Suppressor macrophage treated with lipopolysaccharide for 4 hours (primary cell): ENCODE data around the gene COPG2.
"Not testable (repeated sequence)": the region's sequence is repeated elsewhere in the genome, so short reads cannot be mapped to it uniquely, and the experiment has no call there.

Source experiments
- DNase-seq: peaks from one replicate; pipeline ENCODE4 v3.0.0-alpha.2; 2020

Gene COPG2

DNA sequence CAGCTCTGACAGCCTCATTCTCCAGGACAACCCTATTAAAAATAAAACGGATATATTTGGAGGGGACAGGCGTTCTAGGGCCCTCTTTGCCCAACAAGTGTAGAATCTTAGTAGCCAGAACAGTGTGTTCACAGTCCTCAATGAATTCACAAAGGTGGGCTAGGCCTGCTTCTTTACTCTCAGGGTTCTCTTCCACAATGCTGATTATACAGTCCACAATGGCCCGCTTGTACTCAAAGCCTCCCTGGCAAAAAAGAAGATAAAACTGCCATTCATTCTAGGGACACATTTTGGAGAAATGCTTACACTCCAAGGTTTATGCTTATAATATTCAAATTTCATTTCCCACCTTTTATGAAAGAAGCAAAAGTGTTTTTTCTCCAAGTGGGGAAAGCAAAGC lies 114.1 kb downstream of the COPG2 start:
- no peak for DNase-seq

DNA sequence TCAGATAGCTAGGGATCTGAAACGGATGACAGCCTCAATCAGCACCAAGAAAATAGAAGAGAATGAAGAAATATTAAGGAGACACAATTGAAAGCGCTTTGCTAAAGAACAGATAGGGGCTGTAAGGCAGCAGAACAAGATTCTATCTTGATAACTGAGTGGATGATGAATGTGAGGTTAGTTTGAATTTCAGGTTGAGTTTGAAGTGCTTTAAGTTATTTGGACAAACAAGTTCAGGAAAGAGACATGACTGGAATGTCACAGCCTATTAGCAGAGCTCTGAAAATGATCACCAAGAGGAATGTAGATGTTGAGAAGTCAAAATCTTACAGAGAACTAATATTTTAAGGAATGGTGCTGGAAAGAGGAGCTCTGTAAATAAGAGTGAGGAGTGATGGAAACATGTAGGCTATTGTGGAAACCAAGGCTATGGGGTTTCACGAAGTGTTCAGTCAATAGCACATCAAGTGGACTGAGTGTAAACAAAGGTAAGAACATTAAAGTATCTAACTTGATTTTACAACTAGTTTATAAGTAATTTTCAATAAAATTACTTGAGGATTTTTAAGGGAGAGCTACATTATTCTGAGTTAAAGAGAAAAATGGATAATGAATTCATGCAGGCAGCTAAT lies 115.0 kb downstream of the COPG2 start:
- DNase-seq, result no peak

DNA sequence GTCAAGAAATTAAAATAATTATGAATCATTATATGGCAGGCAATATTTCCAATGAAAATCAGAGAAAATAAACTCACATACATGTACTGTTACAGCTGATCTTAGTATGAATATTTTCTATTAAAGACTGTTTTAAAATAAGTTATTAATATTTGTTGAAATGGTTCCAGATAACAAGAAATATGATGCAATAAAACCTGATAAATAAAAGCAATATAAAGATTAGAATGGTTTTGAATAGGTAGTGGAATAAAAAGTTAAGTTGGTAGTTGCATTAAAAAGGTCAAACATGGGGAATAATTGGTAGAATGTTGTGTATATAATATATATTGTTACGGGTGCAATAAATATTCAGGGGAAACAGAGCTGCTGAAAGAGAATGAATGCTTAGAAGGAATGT lies 124.2 kb downstream of the COPG2 start:
- no peak for DNase-seq

DNA sequence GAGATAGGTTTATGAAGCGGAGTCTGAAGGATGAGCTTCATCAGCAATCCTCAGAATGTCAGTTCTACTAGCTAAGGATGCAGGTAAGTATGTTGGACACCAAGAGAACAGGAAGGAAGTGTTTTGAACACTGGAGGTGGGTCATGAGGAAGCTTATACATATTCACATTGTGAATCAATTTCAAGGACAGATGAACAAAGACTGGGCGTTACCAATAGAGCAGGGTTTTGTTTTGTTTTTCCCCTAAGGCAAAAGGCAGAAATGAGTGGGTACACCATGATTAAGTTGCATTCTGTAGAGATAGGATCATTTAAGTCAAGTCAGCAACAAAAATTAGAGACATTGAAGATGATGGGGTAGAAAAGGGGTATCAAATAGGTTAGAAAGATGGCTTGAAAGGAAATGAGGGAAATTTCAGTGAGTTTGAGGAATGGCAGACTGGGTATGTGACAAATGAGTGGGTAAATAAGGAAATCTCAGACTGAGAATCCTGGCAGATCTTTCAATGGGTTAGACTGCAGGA lies 125.0 kb downstream of the COPG2 start:
- DNase-seq, result no peak

DNA sequence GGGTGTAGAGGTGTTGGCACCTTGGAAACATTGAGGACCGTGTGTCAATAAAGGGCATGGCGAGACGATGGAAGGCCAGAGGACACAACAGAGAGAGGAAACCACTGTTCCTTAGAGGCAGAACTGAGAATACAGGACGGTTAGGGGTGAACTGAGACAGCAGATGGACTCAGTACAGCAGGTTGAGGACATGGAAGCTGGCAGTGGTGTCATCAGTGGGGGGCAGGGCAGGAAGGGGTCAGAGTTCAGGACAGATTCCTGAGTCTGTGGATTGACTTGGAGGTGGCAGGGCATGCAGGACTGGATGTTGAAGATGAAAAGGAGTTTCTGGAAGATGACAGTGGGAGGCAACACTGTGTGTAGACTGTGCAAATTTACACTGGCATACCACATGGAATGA lies 126.3 kb downstream of the COPG2 start:
- DNase-seq, result not testable (repeated sequence)

DNA sequence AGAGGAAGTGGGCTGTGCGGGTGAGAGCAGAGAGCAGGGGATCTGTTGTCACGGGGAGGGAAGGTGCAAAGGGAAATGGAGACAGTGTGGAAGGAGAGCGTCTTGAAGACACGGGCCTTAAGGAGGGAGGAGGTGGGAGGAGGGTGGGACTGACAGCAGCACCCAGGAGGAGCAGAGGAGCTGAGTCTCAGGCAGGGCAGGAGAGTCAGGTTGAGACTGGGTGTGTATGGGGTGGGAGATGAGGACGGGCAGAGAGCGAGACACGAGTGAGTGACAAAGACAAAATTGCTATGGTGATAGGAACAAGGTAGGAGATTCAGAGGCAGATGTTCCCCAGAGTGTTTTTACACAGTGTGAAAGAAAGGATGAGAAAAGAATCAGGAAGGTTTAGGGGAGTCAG lies 127.3 kb downstream of the COPG2 start:
- DNase-seq, result not testable (repeated sequence)

DNA sequence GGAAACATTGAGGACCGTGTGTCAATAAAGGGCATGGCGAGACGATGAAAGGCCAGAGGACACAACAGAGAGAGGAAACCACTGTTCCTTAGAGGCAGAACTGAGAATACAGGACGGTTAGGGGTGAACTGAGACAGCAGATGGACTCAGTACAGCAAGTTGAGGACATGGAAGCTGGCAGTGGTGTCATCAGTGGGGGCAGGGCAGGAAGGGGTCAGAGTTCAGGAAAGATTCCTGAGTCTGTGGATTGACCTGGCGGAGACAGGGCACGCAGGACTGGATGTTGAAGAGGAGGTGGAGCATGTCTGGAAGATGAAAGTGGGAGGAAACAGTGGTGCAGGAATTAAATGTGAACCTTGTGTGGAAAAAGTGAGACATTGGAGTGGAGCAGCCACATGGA lies 130.7 kb downstream of the COPG2 start:
- not testable (repeated sequence) for DNase-seq

DNA sequence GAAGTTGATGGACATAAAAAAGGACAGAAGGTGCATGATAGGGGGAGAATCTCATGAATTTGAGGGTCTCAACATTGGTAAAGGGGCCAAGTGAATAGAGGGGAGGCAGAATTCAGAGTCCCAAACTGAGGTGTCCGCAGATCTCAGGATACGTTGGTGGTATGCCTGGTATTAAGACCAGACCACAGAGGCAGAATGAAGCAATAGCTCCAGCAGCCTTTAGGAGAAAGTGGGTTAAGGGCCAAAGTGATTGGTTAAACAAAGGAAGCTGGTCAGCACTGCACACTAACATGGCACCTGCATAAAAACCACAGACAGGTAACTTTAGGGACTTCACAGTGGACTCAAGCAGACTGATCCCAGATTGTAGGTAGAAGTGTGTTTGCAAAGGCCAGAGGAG lies 139.1 kb downstream of the COPG2 start:
- DNase-seq, result no peak

DNA sequence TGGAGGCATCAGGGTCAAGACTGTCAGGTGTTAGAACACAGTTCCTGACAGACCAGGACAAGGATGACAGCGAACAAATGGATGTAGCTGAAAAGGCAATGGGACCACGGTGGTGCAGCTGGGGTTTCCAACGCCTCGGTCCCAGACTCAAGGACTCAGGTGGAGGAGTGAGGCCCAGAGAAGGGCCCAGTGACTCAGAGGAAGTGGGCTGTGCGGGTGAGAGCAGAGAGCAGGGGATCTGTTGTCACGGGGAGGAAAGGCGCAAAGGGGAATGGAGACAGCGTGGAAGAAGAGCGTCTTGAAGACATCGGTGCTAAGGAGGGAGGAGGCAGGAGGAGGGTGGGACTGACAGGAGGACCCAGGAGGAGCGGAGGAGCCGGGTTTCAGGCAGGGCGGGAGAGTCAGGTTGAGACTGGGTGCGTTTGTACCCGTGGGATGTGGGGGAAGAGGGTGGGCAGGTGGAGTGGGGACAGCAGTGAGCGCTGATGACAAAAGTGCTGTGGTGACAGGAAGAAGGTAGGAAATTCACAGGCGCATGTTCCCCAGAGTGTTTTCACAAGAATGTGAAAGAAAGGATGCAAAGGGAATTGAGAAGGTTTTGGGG lies 140.7 kb downstream of the COPG2 start:
- DNase-seq, result not testable (repeated sequence)

DNA sequence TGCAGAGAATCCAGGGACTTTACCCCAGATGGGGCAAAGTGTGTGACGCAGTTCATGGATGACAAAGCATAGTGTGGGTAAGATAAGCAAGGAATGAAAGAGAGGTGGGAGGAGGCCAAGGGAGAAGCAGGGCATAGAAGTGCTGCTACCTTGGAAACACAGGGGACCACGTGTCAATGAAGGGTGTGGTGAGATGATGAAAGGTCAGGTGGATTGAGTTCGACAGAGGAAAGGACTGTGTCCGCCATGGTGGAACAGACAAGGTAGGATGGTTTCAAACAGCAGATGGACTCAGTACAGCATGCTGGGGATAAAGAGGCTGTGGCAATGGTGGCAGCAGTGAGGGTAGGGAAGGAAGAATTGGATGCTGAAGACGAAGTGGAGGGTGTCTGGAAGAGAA lies 143.9 kb downstream of the COPG2 start:
- no peak for DNase-seq

DNA sequence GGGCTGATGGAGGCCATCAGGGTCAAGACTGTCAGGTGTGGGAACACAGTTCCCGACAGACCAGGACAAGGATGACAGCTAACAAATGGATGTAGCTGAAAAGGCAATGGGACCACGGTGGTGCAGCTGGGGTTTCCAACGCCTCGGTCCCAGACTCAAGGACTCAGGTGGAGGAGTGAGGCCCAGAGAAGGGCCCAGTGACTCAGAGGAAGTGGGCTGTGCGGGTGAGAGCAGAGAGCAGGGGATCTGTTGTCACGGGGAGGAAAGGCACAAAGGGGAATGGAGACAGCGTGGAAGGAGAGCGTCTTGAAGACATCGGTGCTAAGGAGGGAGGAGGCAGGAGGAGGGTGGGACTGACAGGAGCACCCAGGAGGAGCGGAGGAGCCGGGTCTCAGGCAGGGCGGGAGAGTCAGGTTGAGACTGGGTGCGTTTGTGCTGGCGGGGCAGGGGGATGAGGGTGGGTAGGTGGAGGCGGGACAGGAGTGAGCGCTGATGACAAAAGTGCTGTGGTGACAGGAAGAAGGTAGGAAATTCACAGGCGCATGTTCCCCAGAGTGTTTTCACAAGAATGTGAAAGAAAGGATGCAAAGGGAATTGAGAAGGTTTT lies 144.9 kb downstream of the COPG2 start:
- not testable (repeated sequence) for DNase-seq

DNA sequence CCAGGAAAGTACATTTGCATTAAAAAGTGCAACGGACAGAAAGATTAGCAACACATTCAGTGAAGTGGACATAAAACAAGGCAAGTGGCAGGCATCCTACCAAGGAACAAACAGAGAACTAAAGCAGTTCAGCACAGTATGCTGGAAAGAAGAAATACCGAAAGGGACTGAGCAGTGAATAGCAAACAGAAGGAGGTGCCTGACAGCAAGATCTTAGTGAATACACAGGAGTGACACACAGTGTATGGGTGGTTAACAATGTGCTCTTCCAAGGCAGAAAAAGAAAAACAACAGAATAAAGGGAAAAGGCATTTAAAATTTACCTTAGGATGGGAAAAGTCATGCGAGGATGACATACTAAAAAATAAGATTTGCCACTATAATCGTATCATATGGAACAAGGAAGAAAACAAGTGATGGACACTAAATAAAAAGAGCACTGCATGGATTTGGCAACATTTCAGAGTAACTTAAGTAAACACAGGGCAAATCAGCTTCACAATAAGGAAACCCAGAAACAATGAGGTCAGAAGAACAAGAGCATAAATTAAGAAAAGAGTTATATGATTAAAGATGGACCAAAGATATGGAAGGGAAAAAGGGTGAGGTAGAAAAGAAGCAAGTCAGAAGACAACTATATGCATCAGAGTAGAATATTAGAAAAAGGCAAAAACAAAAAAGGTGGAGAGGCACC lies 147.1 kb downstream of the COPG2 start:
- no peak for DNase-seq

DNA sequence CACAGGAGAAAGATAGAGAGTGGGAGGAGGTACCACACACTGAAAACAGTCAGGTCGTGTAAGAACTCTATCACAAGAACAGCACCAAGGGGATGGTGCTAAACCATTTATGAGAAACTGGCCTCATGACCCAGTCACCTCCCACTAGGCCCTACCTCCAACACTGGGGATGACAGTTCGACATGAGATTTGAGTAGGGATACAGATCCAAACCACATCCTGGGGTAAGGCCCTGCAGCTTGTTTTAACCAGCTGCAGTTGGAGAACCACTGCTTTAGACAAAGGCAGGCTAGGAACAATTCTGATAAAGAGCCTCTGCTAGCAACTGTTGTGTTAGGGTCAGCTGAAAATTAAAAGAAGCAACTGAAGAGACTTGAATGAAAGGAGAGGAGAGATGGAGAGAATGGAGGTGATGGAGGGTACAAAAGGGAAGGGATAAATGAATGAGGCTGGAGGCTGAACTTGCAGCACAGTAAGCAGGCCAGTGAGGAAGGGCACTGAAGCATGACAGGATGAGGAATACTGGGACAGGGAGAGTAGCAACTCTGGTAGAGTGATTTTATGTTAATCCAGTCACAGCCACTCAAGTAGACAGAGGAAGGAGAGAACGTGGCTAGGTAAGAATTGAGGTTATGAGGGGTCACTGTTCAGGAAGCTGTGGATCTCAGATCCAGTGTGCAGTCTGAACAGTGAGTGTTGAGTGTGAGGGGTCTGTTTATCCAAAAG lies 153.1 kb downstream of the COPG2 start:
- no peak for DNase-seq

DNA sequence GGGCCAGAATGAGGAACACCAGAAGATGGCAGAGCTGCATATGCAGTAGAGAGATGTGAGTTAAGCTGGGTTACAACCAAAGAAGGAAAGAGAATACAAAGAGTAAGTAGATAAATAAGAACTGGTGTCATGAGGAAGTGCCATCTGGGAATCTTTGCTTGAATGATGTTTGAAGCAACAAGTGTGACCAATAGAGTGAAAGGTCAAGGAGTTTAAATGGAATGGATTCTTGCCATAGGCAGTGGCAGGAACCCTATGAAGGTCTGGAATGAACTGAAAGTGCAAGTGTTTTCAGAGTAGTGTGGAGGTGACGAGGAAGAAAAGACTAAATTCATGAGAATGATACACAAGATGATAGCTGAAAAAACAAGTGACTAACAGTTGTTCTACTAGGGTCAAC lies 155.1 kb downstream of the COPG2 start:
- DNase-seq, result no peak

DNA sequence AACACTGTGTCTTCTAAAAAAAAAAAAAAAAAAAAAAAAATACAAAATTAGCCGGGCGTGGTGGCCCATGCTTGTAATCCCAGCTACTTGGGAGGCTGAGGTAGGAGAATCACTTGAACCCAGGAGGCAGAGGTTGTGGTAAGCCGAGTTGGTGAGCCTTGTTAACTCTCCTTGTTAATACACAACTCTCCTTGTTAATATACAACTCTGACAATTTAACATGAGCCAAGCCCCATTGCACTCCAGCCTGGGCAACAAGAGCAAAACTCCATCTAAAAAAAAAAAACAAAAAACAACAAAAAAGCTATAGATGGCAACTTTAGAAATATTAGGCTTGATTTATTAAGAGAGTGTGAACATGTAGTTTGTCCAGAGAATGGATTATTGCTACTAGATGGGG lies 156.5 kb downstream of the COPG2 start:
- DNase-seq, result not testable (repeated sequence)

DNA sequence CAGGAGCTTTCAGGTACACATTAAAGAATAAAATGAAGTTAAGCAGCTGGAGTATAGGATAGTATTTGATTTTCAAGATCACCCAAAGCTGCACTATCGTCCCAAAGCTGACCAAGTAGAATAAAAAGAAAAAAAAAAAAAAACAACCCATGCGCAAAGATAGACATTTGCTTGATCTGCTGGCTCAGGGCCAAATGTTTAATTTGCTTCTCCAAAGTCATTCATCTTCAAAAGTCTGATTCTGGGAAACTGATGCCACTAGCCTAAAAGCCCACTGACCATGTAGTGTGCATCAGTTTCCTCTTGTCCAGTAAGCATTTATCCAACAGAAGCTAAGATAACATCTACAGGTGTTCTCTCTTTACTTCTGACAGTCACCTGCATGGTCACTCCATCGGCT lies 162.2 kb downstream of the COPG2 start:
- DNase-seq, result no peak

DNA sequence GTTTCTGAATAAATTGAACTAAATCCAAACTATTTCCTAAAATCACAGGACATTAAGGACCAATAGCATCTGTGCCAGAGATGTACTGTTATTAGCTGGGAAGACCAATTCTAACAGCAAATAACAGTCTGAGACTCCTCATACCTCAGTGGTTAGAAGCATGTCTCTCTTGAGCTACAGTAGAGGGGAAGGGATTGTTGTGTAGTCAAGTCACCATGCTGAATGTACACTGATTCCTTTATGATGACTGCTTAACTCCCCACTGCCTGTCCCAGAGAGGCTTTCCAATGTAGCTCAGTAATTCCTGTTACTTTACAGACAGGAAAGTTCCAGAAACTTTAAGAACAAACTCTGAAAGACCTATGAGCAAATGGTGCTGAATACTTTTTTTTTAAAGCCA lies 162.8 kb downstream of the COPG2 start:
- DNase-seq, result no peak

DNA sequence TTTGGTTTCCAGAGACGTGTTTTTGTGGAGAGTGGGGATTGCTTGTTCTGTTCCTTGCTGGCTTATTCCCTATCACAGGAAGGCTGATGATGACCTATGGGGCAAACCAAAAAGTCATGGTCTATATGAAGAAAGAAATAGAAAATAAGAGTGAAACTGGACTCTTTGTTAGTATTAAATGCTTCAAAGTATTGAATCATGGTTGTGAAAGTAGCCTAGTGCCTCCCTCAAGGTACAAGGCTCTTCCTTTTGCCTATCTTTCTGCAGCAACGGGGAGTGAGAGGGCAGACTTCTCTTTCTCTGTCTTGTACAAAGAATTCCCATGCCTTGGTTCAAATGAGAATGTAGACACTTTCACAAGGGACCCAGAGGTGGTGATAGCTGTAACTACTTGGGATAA lies 167.6 kb downstream of the COPG2 start:
- DNase-seq, result no peak

DNA sequence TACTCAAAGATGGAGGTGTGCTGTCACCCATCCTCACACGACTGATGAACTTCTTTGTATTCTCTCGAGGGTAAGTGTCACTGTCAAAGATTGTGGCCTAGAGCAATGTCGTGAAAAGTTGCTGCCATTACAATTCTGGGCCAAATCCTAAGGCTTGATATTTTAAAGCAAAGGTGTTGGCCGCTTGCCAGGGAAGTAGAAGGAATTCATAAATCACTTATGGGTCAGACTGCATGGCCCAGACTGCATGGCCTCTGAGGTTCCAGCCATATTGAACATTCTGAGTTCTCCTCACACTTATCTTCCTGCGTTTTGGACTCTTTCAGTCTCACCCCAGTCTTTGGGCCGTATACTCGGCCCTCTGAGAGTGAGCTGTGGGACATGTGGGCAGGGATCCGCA lies 168.1 kb downstream of the COPG2 start:
- no peak for DNase-seq

DNA sequence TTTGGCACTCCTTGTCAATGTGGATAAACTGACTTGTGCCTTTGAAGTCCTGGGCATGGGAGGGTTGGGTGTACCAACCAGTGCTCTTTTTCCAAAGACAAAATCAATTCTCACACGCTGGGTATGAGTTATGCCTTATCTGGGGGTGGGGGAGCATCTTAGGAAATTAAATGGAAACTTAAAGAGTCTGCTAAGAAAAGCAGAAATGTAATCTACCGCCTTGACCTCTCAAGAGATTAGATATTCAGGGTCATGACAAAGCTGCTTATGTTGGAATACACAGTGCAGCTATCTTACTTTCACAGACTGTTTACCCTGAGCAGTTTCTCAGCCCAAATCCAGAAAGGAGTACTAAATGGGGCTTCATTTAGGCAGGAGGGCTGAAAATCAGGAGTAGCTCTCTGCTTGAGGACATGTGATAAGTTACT lies 174.1 kb downstream of the COPG2 start:
- no peak for DNase-seq

DNA sequence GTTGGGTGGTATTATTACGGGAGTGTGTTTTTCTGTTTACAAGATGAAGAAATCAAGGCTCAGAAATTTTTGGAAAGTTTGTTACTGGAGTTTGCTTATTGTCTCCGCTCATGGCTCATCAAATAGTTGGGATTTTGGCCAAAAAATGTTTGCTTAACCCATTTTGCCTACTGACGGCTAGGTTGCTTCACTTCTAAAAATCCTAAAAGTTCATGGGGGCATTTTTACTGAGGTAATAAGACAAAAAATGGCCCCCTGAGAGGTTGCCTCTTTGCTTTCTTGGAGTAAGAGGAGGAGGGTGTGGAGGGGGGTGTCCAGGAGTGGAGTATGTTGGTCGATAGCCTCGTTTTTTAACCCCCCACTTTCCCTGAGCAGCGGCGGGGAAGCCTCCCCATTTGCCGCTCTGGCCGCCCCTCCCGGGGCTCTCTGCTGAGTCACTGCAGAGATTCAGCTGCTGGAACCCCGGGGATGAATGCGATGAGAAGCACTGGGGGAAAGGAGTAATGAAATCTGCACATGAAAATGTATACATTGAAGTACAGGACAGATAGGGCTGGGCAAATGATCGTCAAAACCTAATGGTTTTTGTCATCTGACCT lies 175.2 kb downstream of the COPG2 start:
- no peak for DNase-seq

DNA sequence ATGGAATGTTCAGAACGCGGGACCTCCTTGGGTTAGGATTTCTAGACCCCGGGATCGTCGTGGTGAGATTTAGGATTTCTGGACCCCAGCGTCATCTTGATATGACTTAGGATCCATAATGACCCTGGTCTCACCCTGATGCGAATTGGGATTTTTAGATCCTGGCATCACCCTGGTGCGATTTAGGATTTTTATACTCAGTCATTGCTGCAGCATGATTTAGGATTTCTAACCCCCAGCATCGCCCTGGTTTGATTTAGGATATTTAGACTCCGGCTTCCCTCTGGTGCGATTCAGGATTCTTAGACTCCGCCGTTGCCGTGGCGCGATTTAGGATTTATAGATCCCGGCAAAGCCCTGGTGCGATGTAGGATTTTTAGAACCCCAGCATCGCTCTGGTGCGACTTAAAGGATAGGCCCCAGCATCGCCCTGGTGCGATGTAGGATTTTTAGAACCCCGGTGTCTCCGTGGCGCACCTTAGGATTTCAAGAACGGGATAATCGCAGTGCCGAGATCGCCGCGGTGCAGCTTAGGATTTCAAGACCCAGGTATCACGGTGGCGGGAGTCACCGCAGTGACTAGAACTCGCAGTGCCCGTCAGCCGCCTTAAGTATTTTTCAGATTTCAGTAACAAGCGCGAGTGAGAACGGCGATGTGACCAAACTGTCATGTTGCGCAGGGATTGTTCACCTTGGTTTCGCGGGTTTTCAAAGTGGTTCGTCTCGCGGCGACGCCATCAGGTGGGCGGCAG lies 175.8 kb downstream of the COPG2 start:
- DNase-seq, result no peak
